ENCODE measurements around the gene GPS2.
"Not testable (repeated sequence)": the region's sequence is repeated elsewhere in the genome, so short reads cannot be mapped to it uniquely, and the experiment has no call there.

GPS2 gene

GRCh38 chr17:7337600-7337999, 22.4 kb upstream of the GPS2 start:
- not testable (repeated sequence) for H3K9me3 ChIP-seq (ENCODE audit: control insufficient read depth, low read length); H3K4me1 ChIP-seq (ENCODE audit: control insufficient read depth, insufficient read depth, low read depth, low read length); H3K4me3 ChIP-seq (ENCODE audit: insufficient read depth in 1 of 2, low read depth in 1 of 2, low read length in 2 of 2); H3K4ac ChIP-seq (ENCODE audit: low read depth in 1 of 2, low read length in 2 of 2); H2AFZ ChIP-seq (ENCODE audit: low read depth, low read length); H3K36me3 ChIP-seq (ENCODE audit: control insufficient read depth in 1 of 2, insufficient read depth in 2 of 2, low read depth in 1 of 2, low read length in 2 of 2); H4K91ac ChIP-seq (ENCODE audit: low read length); DNase-seq; H2BK5ac ChIP-seq (ENCODE audit: low read depth, low read length, poor library complexity, severe bottlenecking); H2BK15ac ChIP-seq (ENCODE audit: low read depth, poor library complexity, severe bottlenecking); H2AK5ac ChIP-seq (ENCODE audit: low read length, severe bottlenecking); H4K8ac ChIP-seq (ENCODE audit: low read length); H3K18ac ChIP-seq (ENCODE audit: low read depth in 1 of 2, low read length in 2 of 2); H3K4me2 ChIP-seq (ENCODE audit: low read length, poor library complexity, severe bottlenecking); H3K79me1 ChIP-seq (replicated peaks; ENCODE audit: low read length, poor library complexity, severe bottlenecking); H3K27ac ChIP-seq (ENCODE audit: low read length, poor library complexity, severe bottlenecking); H3K14ac ChIP-seq (ENCODE audit: low read length in 2 of 2); H2BK120ac ChIP-seq (ENCODE audit: low read depth, low read length); H3K9ac ChIP-seq (ENCODE audit: low read length); H3K23ac ChIP-seq (ENCODE audit: low read length in 2 of 2); H2BK12ac ChIP-seq (ENCODE audit: low read length in 2 of 2)
- 87% methylated on average over 7 of the region's 7 CpGs for WGBS
- H3K27me3 ChIP-seq (ENCODE audit: control insufficient read depth in 1 of 2, insufficient read depth in 1 of 2, low read length in 2 of 2): peaks cover 15 to 53% of the 10 kb centered on the region in 2 experiments

- Histone ChIP-seq H3K9me3 (ENCODE audit: control insufficient read depth, low read length) (no peaks in the 10 kb centered on the region), H2BK120ac (ENCODE audit: low read depth, low read length) (no peak within 1 kb of the TSS), H4K8ac (ENCODE audit: low read length) (no peak within 1 kb of the TSS), H2BK15ac (ENCODE audit: low read depth, poor library complexity, severe bottlenecking) (no peak within 1 kb of the TSS), H3K27me3 (ENCODE audit: control insufficient read depth in 1 of 2, insufficient read depth in 1 of 2, low read length in 2 of 2) (peaks cover 11 to 45% of the 10 kb centered on the region in 2 experiments), H3K9ac (ENCODE audit: low read length) (no peak within 1 kb of the TSS), H3K79me1 (replicated peaks; ENCODE audit: low read length, poor library complexity, severe bottlenecking) (no peaks in the 10 kb centered on the region), H3K4me3 (ENCODE audit: insufficient read depth in 1 of 2, low read depth in 1 of 2, low read length in 2 of 2) (no peak within 1 kb of the TSS), H3K27ac (ENCODE audit: low read length, poor library complexity, severe bottlenecking) (no peak within 1 kb of the TSS), H3K23ac (ENCODE audit: low read length in 2 of 2) (no peak within 1 kb of the TSS), H2AFZ (ENCODE audit: low read depth, low read length) (no peak within 1 kb of the TSS), H3K36me3 (ENCODE audit: control insufficient read depth in 1 of 2, insufficient read depth in 2 of 2, low read depth in 1 of 2, low read length in 2 of 2) (no peaks in the 10 kb centered on the region), H3K18ac (ENCODE audit: low read depth in 1 of 2, low read length in 2 of 2) (no peak within 1 kb of the TSS), H3K4me1 (ENCODE audit: control insufficient read depth, insufficient read depth, low read depth, low read length) (peaks cover 2% of the 10 kb centered on the region), H3K4me2 (ENCODE audit: low read length, poor library complexity, severe bottlenecking) (no peak within 1 kb of the TSS), H4K91ac (ENCODE audit: low read length) (no peak within 1 kb of the TSS), H2BK12ac (ENCODE audit: low read length in 2 of 2) (no peak within 1 kb of the TSS), H3K14ac (ENCODE audit: low read length in 2 of 2) (no peak within 1 kb of the TSS), H3K4ac (ENCODE audit: low read depth in 1 of 2, low read length in 2 of 2) (no peak within 1 kb of the TSS), H2AK5ac (ENCODE audit: low read length, severe bottlenecking) (no peak within 1 kb of the TSS), H2BK5ac (ENCODE audit: low read depth, low read length, poor library complexity, severe bottlenecking) (no peak within 1 kb of the TSS)
- 51% methylated on average over 8 of the region's 17 CpGs for WGBS
- DNase-seq: no peak
Measured at GRCh38 chr17:7336240-7337175, 21.3 kb upstream of the GPS2 start, which contains the start of gene ACAP1. Gene ACAP1 (plus strand): TSS chr17:7336529. CDS start chr17:7336735, 206 bp downstream.

GRCh38 chr17:7335765-7336164, 20.6 kb upstream of the GPS2 start:
- WGBS: 92% methylated on average over 13 of the region's 13 CpGs

GRCh38 chr17:7334938-7335538, 19.9 kb upstream of the GPS2 start:
- no peak overlapping the region for H2BK120ac ChIP-seq (ENCODE audit: low read depth, low read length)
- H2BK12ac ChIP-seq (ENCODE audit: low read length in 2 of 2): no peak overlapping the region
- no peak overlapping the region for H3K23ac ChIP-seq (ENCODE audit: low read length in 2 of 2)
- 98% methylated on average over 3 of the region's 3 CpGs for WGBS
- H2AFZ ChIP-seq (ENCODE audit: low read depth, low read length): no peak overlapping the region
- H3K14ac ChIP-seq (ENCODE audit: low read length in 2 of 2): no peak overlapping the region
- no peaks in the 10 kb centered on the region for H3K79me1 ChIP-seq (replicated peaks; ENCODE audit: low read length, poor library complexity, severe bottlenecking)
- H3K9me3 ChIP-seq (ENCODE audit: control insufficient read depth, low read length): no peaks in the 10 kb centered on the region
- no peak overlapping the region for H3K9ac ChIP-seq (ENCODE audit: low read length)
- H3K4me1 ChIP-seq (ENCODE audit: control insufficient read depth, insufficient read depth, low read depth, low read length): peaks cover 8% of the 10 kb centered on the region
- H4K8ac ChIP-seq (ENCODE audit: low read length): no peak overlapping the region
- H3K4me2 ChIP-seq (ENCODE audit: low read length, poor library complexity, severe bottlenecking): no peak overlapping the region
- no peak overlapping the region for H2AK5ac ChIP-seq (ENCODE audit: low read length, severe bottlenecking)
- no peak overlapping the region for H3K27ac ChIP-seq (ENCODE audit: low read length, poor library complexity, severe bottlenecking)
- H3K18ac ChIP-seq (ENCODE audit: low read depth in 1 of 2, low read length in 2 of 2): no peak overlapping the region
- no peak overlapping the region for H3K4me3 ChIP-seq (ENCODE audit: insufficient read depth in 1 of 2, low read depth in 1 of 2, low read length in 2 of 2)
- DNase-seq: no peak
- H2BK5ac ChIP-seq (ENCODE audit: low read depth, low read length, poor library complexity, severe bottlenecking): no peak overlapping the region
- H2BK15ac ChIP-seq (ENCODE audit: low read depth, poor library complexity, severe bottlenecking): no peak overlapping the region
- H3K4ac ChIP-seq (ENCODE audit: low read depth in 1 of 2, low read length in 2 of 2): no peak overlapping the region
- H4K91ac ChIP-seq (ENCODE audit: low read length): no peak overlapping the region
- peaks cover 9 to 35% of the 10 kb centered on the region in 2 experiments for H3K27me3 ChIP-seq (ENCODE audit: control insufficient read depth in 1 of 2, insufficient read depth in 1 of 2, low read length in 2 of 2)
- H3K36me3 ChIP-seq (ENCODE audit: control insufficient read depth in 1 of 2, insufficient read depth in 2 of 2, low read depth in 1 of 2, low read length in 2 of 2): no peaks in the 10 kb centered on the region

More at GRCh38 chr17:7335765-7336164, 20.6 kb upstream of the GPS2 start:
- H3K23ac ChIP-seq (ENCODE audit: low read length in 2 of 2); H2BK15ac ChIP-seq (ENCODE audit: low read depth, poor library complexity, severe bottlenecking); H2AK5ac ChIP-seq (ENCODE audit: low read length, severe bottlenecking); H4K8ac ChIP-seq (ENCODE audit: low read length); H3K4me2 ChIP-seq (ENCODE audit: low read length, poor library complexity, severe bottlenecking); H3K9ac ChIP-seq (ENCODE audit: low read length); H3K9me3 ChIP-seq (ENCODE audit: control insufficient read depth, low read length); H2BK12ac ChIP-seq (ENCODE audit: low read length in 2 of 2); H2BK5ac ChIP-seq (ENCODE audit: low read depth, low read length, poor library complexity, severe bottlenecking); H3K4me3 ChIP-seq (ENCODE audit: insufficient read depth in 1 of 2, low read depth in 1 of 2, low read length in 2 of 2); H3K4me1 ChIP-seq (ENCODE audit: control insufficient read depth, insufficient read depth, low read depth, low read length); H3K4ac ChIP-seq (ENCODE audit: low read depth in 1 of 2, low read length in 2 of 2); H3K14ac ChIP-seq (ENCODE audit: low read length in 2 of 2); H3K36me3 ChIP-seq (ENCODE audit: control insufficient read depth in 1 of 2, insufficient read depth in 2 of 2, low read depth in 1 of 2, low read length in 2 of 2); H3K27ac ChIP-seq (ENCODE audit: low read length, poor library complexity, severe bottlenecking); H3K79me1 ChIP-seq (replicated peaks; ENCODE audit: low read length, poor library complexity, severe bottlenecking); H2AFZ ChIP-seq (ENCODE audit: low read depth, low read length); H2BK120ac ChIP-seq (ENCODE audit: low read depth, low read length); DNase-seq; H4K91ac ChIP-seq (ENCODE audit: low read length); H3K18ac ChIP-seq (ENCODE audit: low read depth in 1 of 2, low read length in 2 of 2): not testable (repeated sequence)
- H3K27me3 ChIP-seq (ENCODE audit: control insufficient read depth in 1 of 2, insufficient read depth in 1 of 2, low read length in 2 of 2): peaks cover 9 to 38% of the 10 kb centered on the region in 2 experiments
